ENCODE data around the gene POLR1C. TPM values are rescaled to one million over a fixed set of nuclear protein-coding genes. Genes with fewer than 3 reads are reported as not detected.
"Not testable (repeated sequence)": the region's sequence is repeated elsewhere in the genome, so short reads cannot be mapped to it uniquely, and the experiment has no call there.

The POLR1C gene
- total RNA-seq, 1 donor from 2014 or later: 34.1 TPM

GRCh38 chr6:43540507-43540906 is 23.6 kb downstream of the POLR1C start:
- intact Hi-C loops (cut with DNase I): no loop called here
- no peak for DNase-seq (ENCODE audit: extremely low spot score in 2 of 2)
- TF ChIP-seq, protein P1, sequence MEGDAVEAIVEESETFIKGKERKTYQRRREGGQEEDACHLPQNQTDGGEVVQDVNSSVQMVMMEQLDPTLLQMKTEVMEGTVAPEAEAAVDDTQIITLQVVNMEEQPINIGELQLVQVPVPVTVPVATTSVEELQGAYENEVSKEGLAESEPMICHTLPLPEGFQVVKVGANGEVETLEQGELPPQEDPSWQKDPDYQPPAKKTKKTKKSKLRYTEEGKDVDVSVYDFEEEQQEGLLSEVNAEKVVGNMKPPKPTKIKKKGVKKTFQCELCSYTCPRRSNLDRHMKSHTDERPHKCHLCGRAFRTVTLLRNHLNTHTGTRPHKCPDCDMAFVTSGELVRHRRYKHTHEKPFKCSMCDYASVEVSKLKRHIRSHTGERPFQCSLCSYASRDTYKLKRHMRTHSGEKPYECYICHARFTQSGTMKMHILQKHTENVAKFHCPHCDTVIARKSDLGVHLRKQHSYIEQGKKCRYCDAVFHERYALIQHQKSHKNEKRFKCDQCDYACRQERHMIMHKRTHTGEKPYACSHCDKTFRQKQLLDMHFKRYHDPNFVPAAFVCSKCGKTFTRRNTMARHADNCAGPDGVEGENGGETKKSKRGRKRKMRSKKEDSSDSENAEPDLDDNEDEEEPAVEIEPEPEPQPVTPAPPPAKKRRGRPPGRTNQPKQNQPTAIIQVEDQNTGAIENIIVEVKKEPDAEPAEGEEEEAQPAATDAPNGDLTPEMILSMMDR (IDR thresholded peaks at IDR 0.05): no peak
- TF ChIP-seq POLR2AphosphoS5 (IDR thresholded peaks at IDR 0.05; ENCODE audit: insufficient read depth in 1 of 2, low read depth in 1 of 2) (no peak), POLR2A (IDR thresholded peaks at IDR 0.05) (no peak)
- H3K36me3 ChIP-seq: peaks cover 0 to 30% of the 10 kb centered on the region in 2 donors
- H3K4me1 ChIP-seq: no peaks in the 10 kb centered on the region
- no peaks in the 10 kb centered on the region for H3K27me3 ChIP-seq
- H3K27ac ChIP-seq: no peak overlapping the region
- H3K4me3 ChIP-seq: no peak overlapping the region
- no peaks in the 10 kb centered on the region for H3K9me3 ChIP-seq

DNA sequence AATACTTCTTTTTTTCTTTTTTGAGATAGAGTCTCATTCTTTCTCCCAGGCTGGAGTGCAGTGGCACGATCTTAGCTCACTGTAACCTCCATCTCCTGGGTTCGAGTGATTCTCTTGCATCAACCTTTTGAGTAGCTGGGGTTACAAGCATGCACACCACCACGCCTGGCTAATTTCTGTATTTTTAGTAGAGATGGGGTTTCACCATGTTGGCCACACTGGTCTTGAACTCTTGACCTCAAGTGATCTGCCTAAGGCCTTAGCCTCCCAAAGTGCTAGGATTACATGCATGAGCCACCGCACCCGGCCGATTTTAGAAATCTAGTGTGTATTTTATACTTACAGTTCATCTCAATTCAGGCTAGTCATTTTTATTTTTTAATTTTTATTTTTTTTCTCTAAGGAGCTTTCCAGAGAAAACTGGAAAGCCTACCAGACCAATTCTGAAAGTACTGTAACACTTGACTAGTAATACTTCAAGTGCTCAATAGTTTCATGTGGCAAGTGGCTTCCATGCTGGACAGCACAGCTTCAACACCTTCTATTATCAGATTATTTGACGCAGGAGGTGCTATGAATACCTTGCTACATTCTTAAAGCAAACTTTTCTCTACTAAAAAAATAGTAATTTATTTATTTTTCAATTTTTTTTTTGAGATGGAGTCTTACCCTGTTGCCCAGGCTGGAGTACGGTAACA is 25.0 kb downstream of the POLR1C start:
- H3K9me3 ChIP-seq: no peaks in the 10 kb centered on the region
- H3K36me3 ChIP-seq: peaks cover 0 to 44% of the 10 kb centered on the region in 2 donors
- TF ChIP-seq, protein P1 (IDR thresholded peaks at IDR 0.05): no peak
- TF ChIP-seq POLR2A (IDR thresholded peaks at IDR 0.05) (no peak), POLR2AphosphoS5 (IDR thresholded peaks at IDR 0.05; ENCODE audit: insufficient read depth in 1 of 2, low read depth in 1 of 2) (no peak)
- H3K4me1 ChIP-seq: no peaks in the 10 kb centered on the region
- H3K27ac ChIP-seq: no peak overlapping the region
- intact Hi-C loops (cut with DNase I): no loop called here
- DNase-seq (ENCODE audit: extremely low spot score in 2 of 2): no peak
- no peaks in the 10 kb centered on the region for H3K27me3 ChIP-seq
- no peak overlapping the region for H3K4me3 ChIP-seq

- H3K9me3 ChIP-seq: no peaks in the 10 kb centered on the region
- H3K27me3 ChIP-seq: no peaks in the 10 kb centered on the region
- peaks cover 0 to 58% of the 10 kb centered on the region in 2 donors for H3K36me3 ChIP-seq
- no peak overlapping the region for H3K4me3 ChIP-seq
- DNase-seq (ENCODE audit: extremely low spot score in 2 of 2): no peak
- intact Hi-C loops (cut with DNase I): no loop called here
- TF ChIP-seq POLR2AphosphoS5 (IDR thresholded peaks at IDR 0.05; ENCODE audit: insufficient read depth in 1 of 2, low read depth in 1 of 2) (no peak), POLR2A (IDR thresholded peaks at IDR 0.05) (no peak)
- TF ChIP-seq, protein P1 (IDR thresholded peaks at IDR 0.05): no peak
- H3K27ac ChIP-seq: no peak overlapping the region
- no peaks in the 10 kb centered on the region for H3K4me1 ChIP-seq
These were observed 27.6 kb downstream of the POLR1C start for GRCh38 chr6:43544461-43544860.

DNA sequence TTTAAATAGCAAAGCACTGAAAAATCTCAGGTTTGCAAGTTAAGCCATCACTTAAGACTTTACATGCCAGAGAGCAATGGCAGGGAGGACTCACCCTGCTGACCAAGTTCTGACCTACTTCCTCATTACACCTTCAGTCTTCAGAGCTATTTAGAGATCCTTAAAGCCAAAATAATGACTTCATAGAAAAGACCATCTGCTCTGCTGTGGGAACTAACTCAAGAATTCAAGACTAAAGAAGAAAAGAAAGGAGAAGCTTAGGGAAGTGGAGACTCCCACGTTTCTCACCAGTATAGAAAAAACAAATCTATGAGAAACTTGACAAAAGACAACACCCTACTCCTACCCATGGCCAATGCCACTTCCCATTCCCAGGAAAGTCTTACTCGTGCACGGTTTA is 30.3 kb downstream of the POLR1C start:
- no peak for TF ChIP-seq POLR2AphosphoS5 (IDR thresholded peaks at IDR 0.05; ENCODE audit: insufficient read depth in 1 of 2, low read depth in 1 of 2)
- no peak for DNase-seq (ENCODE audit: extremely low spot score in 2 of 2)
- Histone ChIP-seq H3K9me3 (no peaks in the 10 kb centered on the region), H3K27me3 (no peaks in the 10 kb centered on the region), H3K36me3 (peaks cover 6 to 81% of the 10 kb centered on the region in 2 donors), H3K4me1 (no peaks in the 10 kb centered on the region), H3K4me3 (no peak overlapping the region), H3K27ac (no peak overlapping the region)
- intact Hi-C loops (cut with DNase I): no loop called here

GRCh38 chr6:43557620-43558019 is 40.7 kb downstream of the POLR1C start:
- H3K27ac ChIP-seq; H3K27me3 ChIP-seq; intact Hi-C loops (cut with DNase I); DNase-seq (ENCODE audit: extremely low spot score in 2 of 2); H3K4me1 ChIP-seq; H3K4me3 ChIP-seq; H3K9me3 ChIP-seq: not testable (repeated sequence)
- H3K36me3 ChIP-seq: peaks cover 0 to 93% of the 10 kb centered on the region in 2 donors

DNA sequence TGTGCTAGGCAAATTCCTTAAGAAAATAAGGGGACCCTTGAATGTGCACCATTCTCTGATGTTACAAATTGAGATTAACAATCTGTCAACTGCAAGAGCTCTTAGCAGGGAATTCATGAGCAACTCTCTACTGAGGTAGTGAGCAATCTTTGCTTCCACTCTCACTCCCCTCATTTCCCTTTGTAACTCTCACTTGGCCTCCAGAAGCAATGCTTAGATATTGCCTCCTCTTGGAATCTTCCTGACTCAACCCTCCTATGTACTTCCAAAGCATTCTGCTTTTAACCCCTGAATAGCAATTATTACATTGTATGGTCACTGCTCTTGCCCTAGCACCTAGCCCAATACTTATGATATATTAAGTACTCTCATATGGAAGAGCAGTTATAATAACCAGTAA is 42.4 kb downstream of the POLR1C start:
- H3K36me3 ChIP-seq: peaks cover 0 to 92% of the 10 kb centered on the region in 2 donors
- no peaks in the 10 kb centered on the region for H3K4me1 ChIP-seq
- TF ChIP-seq, protein P1 (IDR thresholded peaks at IDR 0.05): no peak
- TF ChIP-seq POLR2A (IDR thresholded peaks at IDR 0.05) (no peak), POLR2AphosphoS5 (IDR thresholded peaks at IDR 0.05; ENCODE audit: insufficient read depth in 1 of 2, low read depth in 1 of 2) (no peak)
- no peaks in the 10 kb centered on the region for H3K9me3 ChIP-seq
- no peak overlapping the region for H3K4me3 ChIP-seq
- no peak overlapping the region for H3K27ac ChIP-seq
- intact Hi-C loops (cut with DNase I): no loop called here
- no peak for DNase-seq (ENCODE audit: extremely low spot score in 2 of 2)
- H3K27me3 ChIP-seq: no peaks in the 10 kb centered on the region
